A549 (cell line): Measurements from ENCODE around the gene AP3D1.

Source experiments
- CHD2 ChIP-seq: fragments of 150-350 bp; IDR thresholded peaks from 2 replicates; pipeline ENCODE4 v1.6.1; 2014; ENCODE audit warnings: low read length; ENCODE audit not compliant: partially characterized antibody
- POLR2A ChIP-seq: IDR thresholded peaks from 2 replicates; pipeline ENCODE4 v1.6.1; 2012; ENCODE audit warnings: mild to moderate bottlenecking, low read length
- TF ChIP-seq, protein P1 (sequence below): fragments of >200 bp; sonication (Bioruptor Twin); formaldehyde crosslinking; IDR thresholded peaks from 3 replicates; pipeline ENCODE4 v1.5.1; 2016
- TF ChIP-seq, protein P2 (sequence below): fragments of 450-650 bp; IDR thresholded peaks from 2 replicates; pipeline ENCODE4 v1.6.1; 2014; ENCODE audit warnings: antibody characterized with exemption

- TF ChIP-seq, protein P1, sequence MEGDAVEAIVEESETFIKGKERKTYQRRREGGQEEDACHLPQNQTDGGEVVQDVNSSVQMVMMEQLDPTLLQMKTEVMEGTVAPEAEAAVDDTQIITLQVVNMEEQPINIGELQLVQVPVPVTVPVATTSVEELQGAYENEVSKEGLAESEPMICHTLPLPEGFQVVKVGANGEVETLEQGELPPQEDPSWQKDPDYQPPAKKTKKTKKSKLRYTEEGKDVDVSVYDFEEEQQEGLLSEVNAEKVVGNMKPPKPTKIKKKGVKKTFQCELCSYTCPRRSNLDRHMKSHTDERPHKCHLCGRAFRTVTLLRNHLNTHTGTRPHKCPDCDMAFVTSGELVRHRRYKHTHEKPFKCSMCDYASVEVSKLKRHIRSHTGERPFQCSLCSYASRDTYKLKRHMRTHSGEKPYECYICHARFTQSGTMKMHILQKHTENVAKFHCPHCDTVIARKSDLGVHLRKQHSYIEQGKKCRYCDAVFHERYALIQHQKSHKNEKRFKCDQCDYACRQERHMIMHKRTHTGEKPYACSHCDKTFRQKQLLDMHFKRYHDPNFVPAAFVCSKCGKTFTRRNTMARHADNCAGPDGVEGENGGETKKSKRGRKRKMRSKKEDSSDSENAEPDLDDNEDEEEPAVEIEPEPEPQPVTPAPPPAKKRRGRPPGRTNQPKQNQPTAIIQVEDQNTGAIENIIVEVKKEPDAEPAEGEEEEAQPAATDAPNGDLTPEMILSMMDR: peak; percentile 23; the same call in 2 of the 3 replicates
- TF ChIP-seq CHD2: no peak
- TF ChIP-seq POLR2A: peak; percentile 98
- TF ChIP-seq, protein P2, sequence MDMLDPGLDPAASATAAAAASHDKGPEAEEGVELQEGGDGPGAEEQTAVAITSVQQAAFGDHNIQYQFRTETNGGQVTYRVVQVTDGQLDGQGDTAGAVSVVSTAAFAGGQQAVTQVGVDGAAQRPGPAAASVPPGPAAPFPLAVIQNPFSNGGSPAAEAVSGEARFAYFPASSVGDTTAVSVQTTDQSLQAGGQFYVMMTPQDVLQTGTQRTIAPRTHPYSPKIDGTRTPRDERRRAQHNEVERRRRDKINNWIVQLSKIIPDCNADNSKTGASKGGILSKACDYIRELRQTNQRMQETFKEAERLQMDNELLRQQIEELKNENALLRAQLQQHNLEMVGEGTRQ: no peak
Observed at GRCh38 chr19:2050991-2051772, 100.2 kb downstream of the AP3D1 start, which contains the start of gene MKNK2.
